GM20000 (cell line): ENCODE measurements around the gene SV2A.
"Not testable (repeated sequence)": the region's sequence is repeated elsewhere in the genome, so short reads cannot be mapped to it uniquely, and the experiment has no call there.

Experiments
- DNase-seq: peaks from one replicate; pipeline ENCODE4 v3.0.0; 2012; ENCODE audit warnings: low spot score
- TF ChIP-seq, protein P1 (sequence below): IDR thresholded peaks from 2 replicates; pipeline ENCODE4 v1.5.1; 2012; ENCODE audit warnings: mild to moderate bottlenecking, control low read depth; ENCODE audit errors: extremely low read depth, missing control alignments

The SV2A gene

DNA sequence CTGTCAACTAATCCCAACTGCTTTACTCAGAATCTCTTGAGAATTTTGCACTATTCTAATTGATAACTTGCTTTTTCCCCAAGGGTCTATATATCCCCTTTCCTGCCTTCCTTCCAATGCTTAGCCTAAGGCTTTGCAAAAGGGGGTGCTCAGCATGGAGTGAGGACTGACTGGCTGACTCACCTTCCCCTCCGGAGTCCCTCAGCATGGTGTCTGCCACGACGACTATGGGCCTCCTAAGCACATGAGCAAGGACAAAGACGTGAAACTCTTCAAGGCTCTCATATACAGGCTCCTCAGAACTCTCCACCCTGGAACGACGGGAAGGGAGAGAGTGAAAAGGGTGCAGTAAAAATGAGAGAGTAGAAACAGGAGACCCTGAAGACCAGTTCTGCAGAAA is 32.3 kb upstream of the SV2A start:
- DNase-seq, result no peak
- TF ChIP-seq, protein P1, sequence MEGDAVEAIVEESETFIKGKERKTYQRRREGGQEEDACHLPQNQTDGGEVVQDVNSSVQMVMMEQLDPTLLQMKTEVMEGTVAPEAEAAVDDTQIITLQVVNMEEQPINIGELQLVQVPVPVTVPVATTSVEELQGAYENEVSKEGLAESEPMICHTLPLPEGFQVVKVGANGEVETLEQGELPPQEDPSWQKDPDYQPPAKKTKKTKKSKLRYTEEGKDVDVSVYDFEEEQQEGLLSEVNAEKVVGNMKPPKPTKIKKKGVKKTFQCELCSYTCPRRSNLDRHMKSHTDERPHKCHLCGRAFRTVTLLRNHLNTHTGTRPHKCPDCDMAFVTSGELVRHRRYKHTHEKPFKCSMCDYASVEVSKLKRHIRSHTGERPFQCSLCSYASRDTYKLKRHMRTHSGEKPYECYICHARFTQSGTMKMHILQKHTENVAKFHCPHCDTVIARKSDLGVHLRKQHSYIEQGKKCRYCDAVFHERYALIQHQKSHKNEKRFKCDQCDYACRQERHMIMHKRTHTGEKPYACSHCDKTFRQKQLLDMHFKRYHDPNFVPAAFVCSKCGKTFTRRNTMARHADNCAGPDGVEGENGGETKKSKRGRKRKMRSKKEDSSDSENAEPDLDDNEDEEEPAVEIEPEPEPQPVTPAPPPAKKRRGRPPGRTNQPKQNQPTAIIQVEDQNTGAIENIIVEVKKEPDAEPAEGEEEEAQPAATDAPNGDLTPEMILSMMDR, result no peak

DNA sequence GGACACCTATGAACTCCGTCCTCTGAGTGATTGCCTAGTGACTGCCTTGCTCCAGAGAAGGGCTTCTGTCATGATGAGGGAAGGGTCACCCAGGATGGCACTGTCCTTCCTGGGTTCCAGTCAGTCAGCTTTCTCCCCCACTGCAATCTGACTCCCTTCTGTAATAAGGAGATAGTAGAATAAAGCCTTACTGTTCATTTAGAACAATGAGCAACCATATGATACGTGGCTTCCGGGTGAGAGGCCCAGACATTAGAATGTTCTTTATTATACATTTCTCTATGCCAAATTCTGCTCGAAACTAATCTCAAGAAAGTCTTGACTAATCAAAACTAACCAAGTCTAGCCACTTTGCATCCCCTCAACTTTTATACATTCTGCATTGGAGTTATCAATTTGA is 27.6 kb upstream of the SV2A start:
- DNase-seq, result no peak
- TF ChIP-seq, protein P1, result no peak

DNA sequence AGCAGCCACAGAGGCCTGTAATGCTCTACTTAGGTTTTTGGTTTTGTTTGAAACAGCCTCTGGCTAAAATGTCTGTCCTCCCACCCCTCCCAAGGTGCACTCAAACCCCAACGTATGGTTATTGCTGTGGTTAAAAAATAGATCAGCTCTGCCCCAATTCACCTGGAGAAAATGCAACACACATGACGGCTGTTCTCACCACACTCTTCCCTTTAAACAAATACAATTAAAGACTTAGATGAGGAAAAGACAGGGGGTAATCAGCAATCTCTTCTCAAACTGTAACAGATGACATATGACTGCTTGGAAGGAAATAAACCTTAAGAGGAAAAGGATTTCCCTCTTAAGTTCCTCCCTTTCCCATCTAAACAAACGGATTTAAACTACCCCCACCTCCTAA is 25.2 kb upstream of the SV2A start:
- TF ChIP-seq, protein P1, result no peak
- DNase-seq, result no peak

DNA sequence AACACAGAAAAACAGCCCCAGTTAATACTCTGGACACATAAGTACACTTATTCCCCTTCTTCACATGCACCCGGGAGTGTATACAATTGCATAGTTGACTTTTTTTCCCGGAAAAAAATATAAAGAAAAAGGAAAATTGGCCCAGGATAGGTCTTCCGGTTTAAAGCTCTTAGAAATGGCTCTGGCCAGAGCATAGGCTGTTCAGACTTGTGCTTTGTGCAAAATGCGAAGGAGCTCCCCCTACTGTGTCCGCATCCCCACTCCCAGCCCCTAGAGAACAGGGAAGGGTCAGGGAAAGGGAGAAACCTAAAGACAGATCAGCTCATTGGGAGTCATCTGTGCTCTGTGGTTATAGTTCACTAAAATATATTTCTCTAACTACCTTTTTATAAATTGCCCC is 24.6 kb upstream of the SV2A start:
- TF ChIP-seq, protein P1, result no peak
- no peak for DNase-seq

DNA sequence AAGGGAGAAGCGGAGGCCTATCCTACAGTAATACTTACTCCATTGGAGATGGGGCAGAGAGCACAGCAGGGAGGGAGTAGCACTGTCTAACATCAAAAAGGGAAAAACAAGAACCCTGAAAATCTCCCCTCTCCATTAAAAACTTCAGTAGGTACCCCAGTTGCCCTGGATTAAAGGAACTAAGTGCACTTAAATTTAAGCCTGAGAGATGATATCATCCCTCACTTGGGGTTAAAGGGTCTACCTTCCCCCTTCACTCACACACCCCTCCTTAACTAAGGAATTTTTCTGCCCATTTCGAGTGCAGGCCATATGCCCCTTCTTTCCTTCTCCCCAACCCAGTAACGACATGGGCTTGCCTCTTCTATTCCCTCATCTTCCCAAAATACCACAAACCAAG is 22.8 kb upstream of the SV2A start:
- no peak for DNase-seq
- TF ChIP-seq, protein P1, result no peak

DNA sequence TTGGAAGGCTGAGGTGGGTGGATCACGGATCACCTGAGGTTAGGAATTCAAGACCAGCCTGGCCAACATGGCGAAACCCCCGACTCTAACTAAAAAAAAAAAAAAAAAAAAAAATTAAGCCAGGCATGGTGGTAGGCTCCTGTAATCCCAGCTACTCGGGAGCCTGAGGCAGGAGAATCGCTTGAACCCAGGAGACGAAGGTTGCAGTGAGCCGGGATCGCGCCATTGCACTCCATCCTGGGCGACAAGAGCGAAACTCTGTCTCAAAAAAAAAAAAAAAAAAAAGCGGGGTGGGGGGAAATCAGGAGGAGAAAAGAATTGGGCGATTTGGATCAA is 21.0 kb upstream of the SV2A start:
- not testable (repeated sequence) for DNase-seq

DNA sequence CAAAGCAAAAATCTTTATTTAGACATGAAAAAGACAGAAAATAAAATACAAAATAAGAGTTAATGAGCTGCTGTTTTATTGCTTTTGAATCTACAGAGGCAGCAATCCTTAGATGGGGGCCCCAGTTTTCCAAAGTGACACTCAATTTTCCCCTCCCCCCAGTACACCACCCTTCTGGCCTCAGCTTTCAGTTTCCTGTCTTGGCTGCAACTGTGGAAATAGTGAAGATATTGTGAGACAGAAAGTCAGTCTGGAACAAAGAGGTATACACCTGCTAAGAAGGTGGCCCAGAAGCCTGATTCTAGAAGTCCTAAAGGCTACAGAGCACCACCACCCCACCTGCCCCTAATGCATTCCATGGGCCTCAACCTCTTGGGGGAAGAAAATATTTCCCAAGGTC is 20.1 kb upstream of the SV2A start:
- no peak for DNase-seq
- TF ChIP-seq, protein P1, result no peak

DNA sequence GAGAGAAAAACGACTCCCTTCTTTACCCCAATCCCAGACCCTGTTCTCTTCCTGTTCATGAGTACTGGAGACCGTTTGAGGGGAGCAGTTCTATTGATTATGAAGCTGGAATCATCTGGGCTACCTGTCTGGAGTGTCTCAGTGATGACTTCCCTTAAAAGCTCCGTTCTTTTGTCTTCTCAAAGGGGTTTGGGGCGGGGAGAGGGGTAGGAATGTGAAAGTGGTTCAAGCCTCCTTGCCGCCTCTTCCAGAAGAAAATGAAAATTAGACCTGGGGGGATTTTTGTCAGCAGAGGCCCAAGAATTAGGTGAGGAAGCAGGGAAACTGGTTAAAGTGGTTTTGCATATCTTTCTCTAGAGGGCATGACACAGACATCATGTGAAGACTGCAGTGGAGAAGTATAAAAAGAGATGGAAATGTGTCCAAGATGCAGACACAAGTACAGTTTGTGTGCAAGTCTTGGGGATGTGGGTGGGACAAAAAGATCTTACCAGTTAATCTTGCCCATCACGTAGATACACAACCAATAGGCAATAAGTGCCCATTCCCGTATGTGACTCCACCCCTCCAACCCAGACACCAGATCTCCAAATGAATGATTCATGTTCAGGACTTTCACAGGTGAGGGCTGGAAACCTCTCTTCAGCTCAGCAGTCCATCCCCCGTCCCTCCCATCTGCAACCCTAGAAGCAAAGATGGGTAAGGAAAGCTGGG is 19.5 kb upstream of the SV2A start:
- TF ChIP-seq, protein P1, result no peak

More for the DNA sequence above, 19.5 kb upstream of the SV2A start:
- no peak for DNase-seq
